Glutamatergic neuron (in vitro differentiated cells): ENCODE data around the gene SPATA9. TPM values are rescaled to one million over a fixed set of nuclear protein-coding genes. Genes with fewer than 3 reads are reported as not detected.

Experiments used
- DNase-seq: peaks from one replicate; pipeline ENCODE4 v3.0.0; 2022
- H3K27ac Mint-ChIP-seq: one replicate; pipeline ENCODE4 v1.8.0; 2020; ENCODE audit warnings: mild to moderate bottlenecking, mixed read lengths, inconsistent platforms; ENCODE audit not compliant: unreplicated experiment
- H3K27me3 Mint-ChIP-seq: one replicate; pipeline ENCODE4 v1.8.0; 2020; ENCODE audit warnings: mild to moderate bottlenecking, moderate library complexity, mixed read lengths, inconsistent platforms; ENCODE audit not compliant: unreplicated experiment
- H3K36me3 Mint-ChIP-seq: one replicate; pipeline ENCODE4 v1.8.0; 2020; ENCODE audit warnings: mild to moderate bottlenecking, mixed read lengths, inconsistent platforms; ENCODE audit not compliant: unreplicated experiment
- H3K4me1 Mint-ChIP-seq: one replicate; pipeline ENCODE4 v1.8.0; 2020; ENCODE audit warnings: mild to moderate bottlenecking, low read depth, mixed read lengths, inconsistent platforms; ENCODE audit not compliant: unreplicated experiment
- H3K4me3 Mint-ChIP-seq: one replicate; pipeline ENCODE4 v1.8.0; 2020; ENCODE audit warnings: mild to moderate bottlenecking, mixed read lengths, inconsistent platforms; ENCODE audit not compliant: unreplicated experiment
- H3K9me3 Mint-ChIP-seq: one replicate; pipeline ENCODE4 v1.8.0; 2020; ENCODE audit warnings: mild to moderate bottlenecking, moderate library complexity, mixed read lengths, inconsistent platforms; ENCODE audit not compliant: unreplicated experiment
- CTCF ChIP-seq: fragments of 200-600 bp; sonication (generic); IDR thresholded peaks from one replicate; pipeline ENCODE4 v1.5.0; 2021; ENCODE audit not compliant: partially characterized antibody, unreplicated experiment
- total RNA-seq: library from RNA; stranded (reverse); fragmentation: NEBNext Ultra II Directional; extraction: Animal tissue kit (Norgen Biotek cat#: 25700); gene quantifications from one replicate; pipeline ENCODE4 v1.2.1, GENCODE V29; 2021; ENCODE audit not compliant: unreplicated experiment

SPATA9 gene
- total RNA-seq, 1 donor from 2014 or later: not detected

GRCh38 chr5:95729115-95730010 lies 46.6 kb upstream of the SPATA9 start:
- H3K4me1 Mint-ChIP-seq: peaks cover 10% of the 10 kb centered on the region
- H3K27ac Mint-ChIP-seq: no peak overlapping the region

GRCh38 chr5:95728494-95729114 lies 45.8 kb upstream of the SPATA9 start:
- H3K27ac Mint-ChIP-seq: no peak overlapping the region
- H3K36me3 Mint-ChIP-seq: no peaks in the 10 kb centered on the region
- no peak overlapping the region for H3K4me3 Mint-ChIP-seq
- TF ChIP-seq CTCF: no peak
- H3K4me1 Mint-ChIP-seq: peaks cover 9% of the 10 kb centered on the region
- peaks cover 16% of the 10 kb centered on the region for H3K27me3 Mint-ChIP-seq
- DNase-seq: no peak
- H3K9me3 Mint-ChIP-seq: peaks cover 11% of the 10 kb centered on the region

More at GRCh38 chr5:95729115-95730010, 46.6 kb upstream of the SPATA9 start:
- DNase-seq: no peak
- Mint-ChIP-seq H3K4me3 (no peak overlapping the region), H3K36me3 (no peaks in the 10 kb centered on the region), H3K9me3 (peaks cover 11% of the 10 kb centered on the region), H3K27me3 (peaks cover 16% of the 10 kb centered on the region)
- no peak for TF ChIP-seq CTCF

GRCh38 chr5:95727764-95728191 lies 45.0 kb upstream of the SPATA9 start:
- Mint-ChIP-seq H3K27ac (no peak overlapping the region), H3K36me3 (no peaks in the 10 kb centered on the region), H3K4me3 (no peak overlapping the region), H3K27me3 (peaks cover 16% of the 10 kb centered on the region), H3K4me1 (peaks cover 9% of the 10 kb centered on the region), H3K9me3 (peaks cover 11% of the 10 kb centered on the region)
- no peak for DNase-seq
- TF ChIP-seq CTCF: no peak

- H3K36me3 Mint-ChIP-seq: no peaks in the 10 kb centered on the region
- no peak overlapping the region for H3K4me3 Mint-ChIP-seq
- peaks cover 6% of the 10 kb centered on the region for H3K4me1 Mint-ChIP-seq
- H3K9me3 Mint-ChIP-seq: peaks cover 8% of the 10 kb centered on the region
- H3K27me3 Mint-ChIP-seq: peaks cover 13% of the 10 kb centered on the region
- TF ChIP-seq CTCF: no peak
- no peak overlapping the region for H3K27ac Mint-ChIP-seq
- DNase-seq: no peak
Measured at GRCh38 chr5:95726811-95727763, 44.3 kb upstream of the SPATA9 start.
